ENCODE measurements around the gene PRPF8.
A peak's percentile ranks its signal among the peaks of the same experiment; 100 is the strongest.
"Not testable (repeated sequence)": the region's sequence is repeated elsewhere in the genome, so short reads cannot be mapped to it uniquely, and the experiment has no call there.

PRPF8 gene

DNA sequence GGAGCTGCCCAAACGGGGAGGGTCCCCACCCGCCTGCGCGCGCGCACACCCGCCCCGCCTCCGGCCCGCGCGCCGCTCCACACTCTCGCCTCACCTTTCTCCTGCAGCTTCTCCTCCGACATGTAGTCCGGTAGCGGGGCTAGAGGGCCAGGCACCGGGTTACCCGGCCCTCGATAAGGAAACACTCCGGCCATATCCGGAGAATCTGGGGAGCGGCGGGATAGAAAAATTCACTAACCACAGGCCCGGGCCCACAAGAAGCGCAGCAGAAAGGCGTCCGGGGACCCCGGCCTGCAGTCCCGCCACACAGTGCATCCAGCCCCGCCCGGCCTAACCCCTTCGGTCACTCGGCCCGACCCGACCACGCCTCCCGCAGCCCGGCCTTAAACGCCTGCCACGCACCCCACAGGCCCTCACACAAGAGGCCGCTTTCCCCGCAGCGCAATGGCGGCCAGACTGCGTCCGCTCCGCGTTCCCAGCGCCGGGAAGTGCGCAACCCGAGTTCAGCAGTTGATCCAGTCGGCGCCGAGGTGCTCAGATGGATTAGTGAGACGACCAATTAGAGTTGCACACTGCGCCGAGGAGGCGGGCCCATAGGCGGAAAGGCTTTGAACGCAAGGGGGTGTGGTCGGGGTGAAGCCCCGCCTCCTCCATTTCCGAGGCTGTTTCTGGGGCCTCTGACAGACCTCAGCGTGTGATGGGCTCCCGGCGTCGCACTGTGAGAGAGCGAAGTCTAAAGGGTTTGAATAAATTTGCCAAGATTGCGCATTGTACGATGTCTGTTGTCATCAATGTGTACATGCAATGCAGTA lies at the start of gene PRPF8:
PRPF8 (minus strand) TSS at position 490 of the 812 bp plus-strand sequence; CDS start at position 194, 296 bp downstream.
- peak; percentile 95 for DNase-seq (ENCODE audit: low read depth)

DNA sequence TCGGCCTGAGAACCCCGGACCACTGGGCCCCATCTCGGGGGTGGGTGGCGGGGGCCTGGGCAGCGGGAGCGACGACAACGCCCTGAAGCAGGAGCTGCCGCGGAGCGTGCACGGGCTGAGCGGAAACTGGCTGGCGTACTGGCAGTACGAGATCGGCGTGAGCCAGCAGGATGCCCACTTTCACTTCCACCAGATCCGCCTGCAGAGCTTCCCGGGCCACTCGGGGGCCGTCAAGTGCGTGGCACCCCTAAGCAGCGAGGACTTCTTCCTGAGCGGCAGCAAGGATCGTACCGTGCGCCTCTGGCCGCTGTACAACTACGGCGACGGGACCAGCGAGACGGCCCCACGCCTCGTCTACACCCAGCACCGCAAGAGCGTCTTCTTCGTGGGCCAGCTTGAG lies 49.1 kb upstream of the PRPF8 start:
- DNase-seq (ENCODE audit: low read depth), result no peak

DNA sequence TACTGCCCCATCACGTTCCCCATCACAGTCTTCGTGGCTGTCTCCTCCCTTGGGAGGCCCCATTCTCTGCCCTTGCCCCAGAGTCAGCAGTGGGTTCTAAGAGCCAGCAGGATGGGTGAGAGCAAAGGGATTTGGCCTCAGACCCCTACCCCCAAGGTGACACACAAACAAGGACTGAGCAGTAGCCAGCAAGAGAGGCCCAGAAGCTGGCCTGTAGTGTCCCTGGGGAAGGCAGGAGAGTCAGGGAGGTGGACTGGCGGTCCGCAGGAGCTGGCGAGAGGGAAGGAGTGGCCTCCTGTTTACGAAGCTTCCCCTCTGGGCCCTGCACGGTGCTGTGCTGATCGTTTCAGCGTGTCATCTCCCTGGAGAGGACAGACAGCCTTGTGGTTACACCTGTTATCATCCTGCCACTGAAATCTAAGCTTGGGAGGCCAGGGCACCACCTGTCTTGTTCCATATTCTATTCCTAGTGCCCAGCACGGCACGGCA lies 48.2 kb upstream of the PRPF8 start:
- DNase-seq (ENCODE audit: low read depth), result no peak

DNA sequence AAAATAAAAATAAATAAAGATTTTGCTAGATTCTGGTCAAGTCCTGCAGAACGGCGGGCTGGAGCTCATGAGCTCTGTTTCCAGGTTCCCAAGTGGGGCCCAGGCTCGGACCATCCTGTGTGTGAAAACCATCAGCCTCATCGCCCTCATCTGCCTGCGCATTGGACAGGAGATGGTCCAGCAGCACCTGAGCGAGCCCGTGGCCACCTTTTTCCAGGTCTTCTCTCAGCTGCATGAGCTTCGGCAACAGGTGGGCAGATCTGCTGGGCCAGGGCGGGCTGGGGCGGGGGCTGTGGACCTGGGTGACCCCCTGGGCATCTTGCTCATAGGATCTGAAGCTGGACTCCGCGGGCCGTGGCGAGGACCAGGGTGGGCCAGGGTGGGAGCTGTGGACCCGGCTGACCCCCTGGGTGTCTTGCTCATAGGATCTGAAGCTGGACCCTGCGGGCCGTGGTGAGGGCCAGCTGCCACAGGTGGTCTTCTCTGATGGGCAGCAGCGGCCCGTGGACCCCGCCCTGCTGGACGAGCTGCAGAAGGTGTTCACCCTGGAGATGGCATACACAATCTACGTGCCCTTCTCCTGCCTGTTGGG lies 47.7 kb upstream of the PRPF8 start:
- DNase-seq (ENCODE audit: low read depth), result no peak

DNA sequence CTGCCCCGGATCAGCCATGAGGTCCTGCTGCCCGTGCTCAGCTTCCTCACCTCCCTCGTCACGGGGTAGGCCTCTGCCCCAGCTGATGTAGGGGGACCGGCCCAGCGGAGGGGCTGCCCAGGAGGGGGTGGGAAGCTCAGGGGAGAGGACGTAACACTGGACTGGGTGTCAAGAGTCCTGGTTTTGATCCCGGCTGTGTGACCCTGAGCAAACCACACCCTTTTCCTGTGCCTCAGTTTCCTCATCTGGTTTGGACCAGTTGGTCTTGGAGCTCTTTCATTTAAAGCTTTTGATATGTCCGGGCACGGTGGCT lies 46.5 kb upstream of the PRPF8 start:
- DNase-seq (ENCODE audit: low read depth), result no peak

DNA sequence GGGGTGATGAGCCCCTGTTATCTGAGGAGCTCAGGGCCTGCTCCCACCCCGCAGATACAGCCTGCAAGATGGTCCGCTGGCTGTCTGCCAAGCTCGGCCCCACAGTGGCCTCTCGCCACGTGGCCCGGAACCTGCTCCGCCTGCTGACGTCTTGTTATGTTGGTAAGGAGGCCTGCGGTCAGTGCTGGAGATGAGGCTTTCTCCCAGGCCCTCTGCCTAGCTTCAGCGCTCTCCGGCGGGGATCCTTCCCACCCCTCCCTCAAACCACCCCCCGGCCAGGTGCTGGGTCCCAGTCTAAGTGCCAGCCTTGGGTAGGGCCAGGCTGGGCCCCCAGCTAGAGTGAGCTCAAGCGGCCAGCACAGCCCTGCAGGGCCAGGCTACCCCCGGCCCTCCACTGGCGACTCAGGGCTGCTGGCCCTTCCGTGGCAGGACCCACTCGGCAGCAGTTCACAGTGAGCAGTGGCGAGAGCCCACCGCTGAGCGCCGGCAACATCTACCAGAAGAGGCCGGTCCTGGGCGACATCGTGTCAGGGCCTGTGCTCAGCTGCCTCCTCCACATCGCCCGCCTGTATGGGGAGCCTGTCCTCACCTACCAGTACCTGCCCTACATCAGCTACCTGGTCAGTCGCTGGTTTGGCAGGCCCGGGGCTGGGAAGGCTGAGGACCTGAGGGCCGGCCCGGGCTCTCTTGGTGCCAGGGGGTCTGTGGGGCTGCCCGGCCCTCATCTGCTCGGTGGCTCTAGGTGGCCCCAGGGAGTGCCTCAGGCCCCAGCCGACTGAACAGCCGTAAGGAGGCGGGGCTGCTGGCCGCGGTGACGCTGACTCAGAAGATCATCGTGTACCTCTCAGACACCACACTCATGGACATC lies 45.9 kb upstream of the PRPF8 start:
- DNase-seq (ENCODE audit: low read depth), result no peak

DNA sequence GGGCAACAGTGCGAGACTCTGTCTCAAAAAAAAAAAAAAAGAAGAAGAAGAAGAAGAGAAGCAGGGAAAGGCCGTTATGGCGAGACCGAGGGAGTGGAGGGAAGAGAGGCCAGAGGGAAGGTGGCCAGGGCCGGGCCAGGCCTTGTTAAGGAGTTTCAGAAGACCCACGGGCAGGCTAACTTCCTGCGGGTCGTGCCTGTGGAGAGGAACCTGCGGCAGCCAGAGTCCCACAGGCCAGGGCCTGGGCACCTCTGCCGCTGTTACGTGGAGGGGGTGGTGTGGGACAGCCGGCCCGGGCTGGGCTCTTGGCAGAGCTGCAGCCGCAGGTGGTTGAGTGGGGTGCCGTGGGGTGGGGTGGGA lies 45.3 kb upstream of the PRPF8 start:
- no peak for DNase-seq (ENCODE audit: low read depth)

DNA sequence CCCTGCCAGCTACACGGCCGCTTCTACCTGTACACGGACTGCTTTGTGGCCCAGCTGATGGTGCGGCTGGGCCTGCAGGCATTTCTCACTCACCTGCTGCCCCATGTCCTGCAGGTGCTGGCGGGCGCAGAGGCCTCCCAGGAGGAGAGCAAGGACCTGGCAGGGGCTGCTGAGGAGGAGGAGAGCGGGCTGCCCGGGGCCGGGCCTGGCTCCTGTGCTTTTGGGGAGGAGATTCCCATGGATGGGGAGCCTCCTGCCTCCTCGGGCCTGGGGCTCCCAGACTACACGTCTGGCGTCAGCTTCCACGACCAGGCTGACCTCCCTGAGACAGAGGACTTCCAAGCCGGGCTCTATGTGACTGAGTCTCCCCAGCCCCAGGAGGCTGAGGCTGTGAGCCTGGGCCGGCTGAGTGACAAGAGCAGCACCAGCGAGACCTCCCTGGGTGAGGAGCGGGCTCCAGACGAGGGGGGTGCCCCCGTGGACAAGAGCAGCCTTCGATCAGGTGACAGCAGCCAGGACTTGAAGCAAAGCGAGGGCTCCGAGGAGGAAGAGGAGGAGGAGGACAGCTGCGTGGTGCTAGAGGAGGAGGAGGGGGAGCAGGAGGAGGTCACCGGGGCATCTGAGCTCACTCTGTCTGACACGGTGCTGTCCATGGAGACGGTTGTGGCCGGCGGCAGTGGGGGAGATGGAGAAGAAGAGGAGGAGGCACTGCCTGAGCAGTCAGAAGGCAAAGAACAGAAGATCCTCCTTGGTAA lies 43.4 kb upstream of the PRPF8 start:
- no peak for DNase-seq (ENCODE audit: low read depth)

DNA sequence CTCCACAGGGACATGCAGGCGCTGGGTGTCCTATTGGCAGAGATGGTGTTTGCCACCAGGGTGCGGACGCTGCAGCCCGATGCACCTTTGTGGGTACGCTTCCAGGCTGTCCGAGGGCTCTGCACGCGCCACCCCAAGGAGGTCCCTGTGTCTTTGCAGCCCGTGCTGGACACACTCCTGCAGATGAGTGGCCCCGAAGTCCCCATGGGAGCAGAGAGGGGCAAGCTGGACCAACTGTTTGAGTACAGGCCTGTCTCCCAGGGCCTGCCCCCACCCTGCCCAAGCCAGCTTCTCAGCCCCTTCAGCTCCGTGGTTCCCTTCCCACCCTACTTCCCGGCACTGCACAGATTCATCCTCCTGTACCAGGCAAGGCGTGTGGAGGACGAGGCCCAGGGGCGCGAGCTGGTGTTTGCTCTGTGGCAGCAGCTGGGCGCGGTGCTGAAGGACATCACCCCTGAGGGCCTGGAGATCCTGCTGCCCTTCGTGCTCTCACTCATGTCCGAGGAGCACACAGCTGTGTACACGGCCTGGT lies 42.7 kb upstream of the PRPF8 start:
- no peak for DNase-seq (ENCODE audit: low read depth)

DNA sequence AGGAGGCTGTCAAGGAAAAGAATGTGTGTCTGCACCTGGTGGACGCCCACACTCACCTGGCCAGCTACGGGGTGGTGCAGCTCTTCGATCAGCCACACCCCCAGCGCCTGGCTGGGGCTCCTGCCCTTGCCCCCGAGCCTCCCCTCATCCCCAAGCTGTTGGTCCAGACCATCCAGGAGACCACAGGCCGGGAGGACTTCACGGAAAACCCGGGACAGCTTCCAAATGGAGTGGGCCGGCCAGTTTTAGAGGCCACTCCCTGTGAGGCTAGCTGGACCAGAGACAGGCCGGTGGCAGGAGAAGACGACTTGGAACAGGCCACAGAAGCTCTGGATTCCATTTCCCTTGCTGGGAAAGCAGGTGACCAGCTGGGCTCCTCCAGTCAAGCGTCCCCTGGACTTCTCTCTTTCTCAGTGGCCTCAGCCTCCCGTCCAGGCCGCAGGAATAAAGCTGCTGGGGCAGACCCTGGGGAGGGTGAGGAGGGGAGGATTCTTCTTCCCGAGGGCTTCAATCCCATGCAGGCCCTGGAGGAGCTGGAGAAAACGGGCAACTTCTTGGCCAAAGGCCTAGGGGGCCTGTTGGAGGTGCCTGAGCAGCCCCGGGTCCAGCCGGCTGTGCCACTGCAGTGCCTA lies 42.1 kb upstream of the PRPF8 start:
- DNase-seq (ENCODE audit: low read depth), result no peak

DNA sequence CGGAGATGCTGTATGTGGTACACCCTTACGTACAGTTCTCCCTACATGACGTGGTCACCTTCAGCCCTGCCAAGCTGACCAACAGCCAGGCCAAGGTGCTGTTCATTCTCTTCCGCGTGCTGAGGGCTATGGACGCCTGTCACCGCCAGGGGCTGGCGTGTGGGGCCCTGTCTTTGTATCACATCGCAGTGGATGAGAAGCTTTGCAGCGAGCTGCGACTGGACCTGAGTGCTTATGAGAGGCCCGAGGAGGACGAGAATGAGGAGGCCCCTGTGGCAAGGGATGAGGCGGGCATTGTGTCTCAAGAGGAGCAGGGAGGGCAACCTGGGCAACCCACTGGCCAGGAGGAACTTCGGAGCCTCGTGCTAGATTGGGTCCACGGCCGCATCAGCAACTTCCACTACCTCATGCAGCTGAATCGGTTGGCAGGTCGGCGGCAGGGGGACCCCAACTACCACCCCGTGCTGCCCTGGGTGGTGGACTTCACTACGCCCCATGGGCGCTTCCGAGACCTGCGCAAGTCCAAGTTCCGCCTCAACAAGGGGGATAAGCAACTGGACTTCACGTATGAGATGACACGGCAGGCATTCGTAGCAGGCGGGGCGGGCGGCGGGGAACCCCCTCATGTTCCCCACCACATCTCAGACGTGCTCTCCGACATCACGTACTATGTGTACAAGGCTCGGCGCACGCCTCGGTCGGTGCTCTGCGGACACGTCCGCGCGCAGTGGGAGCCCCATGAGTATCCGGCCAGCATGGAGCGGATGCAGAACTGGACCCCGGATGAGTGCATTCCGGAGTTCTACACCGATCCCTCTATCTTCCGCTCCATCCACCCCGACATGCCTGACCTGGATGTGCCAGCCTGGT lies 41.2 kb upstream of the PRPF8 start:
- DNase-seq (ENCODE audit: low read depth), result no peak

DNA sequence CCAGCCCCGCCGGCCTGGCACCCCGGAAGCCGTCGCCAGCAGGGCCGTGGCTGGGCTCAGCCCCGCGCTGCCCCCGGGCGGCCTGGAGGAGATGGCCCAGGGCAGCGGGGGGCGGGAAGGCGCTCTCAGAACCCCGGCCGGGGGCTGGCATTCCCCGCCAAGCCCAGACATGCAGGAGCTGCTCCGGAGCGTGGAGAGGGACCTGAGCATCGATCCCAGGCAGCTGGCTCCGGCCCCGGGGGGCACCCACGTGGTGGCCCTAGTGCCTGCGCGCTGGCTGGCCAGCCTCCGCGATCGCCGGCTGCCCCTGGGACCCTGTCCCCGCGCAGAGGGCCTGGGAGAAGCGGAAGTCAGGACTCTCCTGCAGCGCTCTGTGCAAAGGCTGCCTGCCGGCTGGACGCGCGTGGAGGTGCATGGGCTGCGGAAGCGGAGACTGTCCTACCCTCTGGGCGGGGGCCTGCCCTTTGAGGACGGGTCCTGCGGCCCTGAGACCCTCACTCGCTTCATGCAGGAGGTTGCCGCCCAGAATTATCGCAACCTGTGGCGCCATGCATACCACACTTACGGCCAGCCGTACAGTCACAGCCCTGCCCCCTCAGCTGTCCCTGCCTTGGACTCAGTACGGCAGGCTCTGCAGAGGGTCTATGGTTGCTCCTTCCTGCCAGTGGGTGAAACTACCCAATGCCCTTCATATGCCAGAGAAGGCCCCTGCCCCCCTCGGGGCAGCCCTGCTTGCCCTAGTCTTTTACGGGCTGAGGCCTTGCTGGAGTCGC lies 40.4 kb upstream of the PRPF8 start:
- no peak for DNase-seq (ENCODE audit: low read depth)

DNA sequence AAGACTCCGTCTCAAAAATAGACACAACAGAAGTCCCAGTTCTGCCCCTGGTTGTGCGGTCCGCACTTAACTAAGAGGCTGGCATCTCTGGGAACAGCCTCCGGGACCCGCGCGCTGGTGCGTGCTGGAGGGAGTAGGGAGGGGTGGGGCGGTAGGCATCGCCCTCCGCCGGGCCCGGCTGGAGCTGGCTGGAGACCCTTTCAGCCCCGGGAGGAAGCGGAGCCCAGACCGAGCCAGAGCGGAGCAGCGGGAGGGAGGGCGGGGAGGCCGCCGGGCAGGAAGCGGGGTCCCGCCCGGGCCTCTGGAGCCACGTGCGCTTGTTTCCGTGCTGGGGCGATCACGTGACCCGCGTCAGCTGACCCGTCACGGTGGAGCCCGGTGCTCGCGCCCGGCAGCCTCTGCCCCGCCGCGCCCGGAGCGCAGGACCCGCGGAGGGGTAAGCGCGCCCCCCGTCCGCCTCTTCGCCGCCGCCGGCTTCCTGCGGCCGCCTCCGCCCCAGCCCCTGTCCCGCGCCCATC lies 39.7 kb upstream of the PRPF8 start, which contains the start of gene WDR81:
WDR81 (plus strand) TSS at position 354 of the 518 bp plus-strand sequence. CDS start 256 bp downstream, outside the sequence.
- DNase-seq (ENCODE audit: low read depth), result peak; percentile 81

DNA sequence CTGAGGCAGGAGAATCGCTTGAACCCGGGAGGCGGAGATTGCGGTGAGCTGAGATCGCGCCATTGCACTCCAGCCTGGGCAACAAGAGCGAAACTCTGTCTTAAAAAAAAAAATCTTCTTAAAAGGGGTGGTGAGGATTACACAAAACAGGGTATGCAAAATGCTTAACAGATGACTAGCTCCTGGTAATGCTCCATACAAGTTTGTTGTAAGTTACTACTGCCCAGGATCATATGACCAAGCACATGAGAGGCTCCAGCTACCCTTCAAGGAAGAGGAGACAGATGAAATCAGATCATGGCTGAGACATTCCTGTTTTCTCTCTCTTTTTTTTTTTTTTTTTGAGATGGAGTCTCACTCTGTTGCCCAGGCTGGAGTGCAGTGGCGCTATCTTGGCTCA lies 37.4 kb upstream of the PRPF8 start:
- DNase-seq (ENCODE audit: low read depth), result not testable (repeated sequence)

DNA sequence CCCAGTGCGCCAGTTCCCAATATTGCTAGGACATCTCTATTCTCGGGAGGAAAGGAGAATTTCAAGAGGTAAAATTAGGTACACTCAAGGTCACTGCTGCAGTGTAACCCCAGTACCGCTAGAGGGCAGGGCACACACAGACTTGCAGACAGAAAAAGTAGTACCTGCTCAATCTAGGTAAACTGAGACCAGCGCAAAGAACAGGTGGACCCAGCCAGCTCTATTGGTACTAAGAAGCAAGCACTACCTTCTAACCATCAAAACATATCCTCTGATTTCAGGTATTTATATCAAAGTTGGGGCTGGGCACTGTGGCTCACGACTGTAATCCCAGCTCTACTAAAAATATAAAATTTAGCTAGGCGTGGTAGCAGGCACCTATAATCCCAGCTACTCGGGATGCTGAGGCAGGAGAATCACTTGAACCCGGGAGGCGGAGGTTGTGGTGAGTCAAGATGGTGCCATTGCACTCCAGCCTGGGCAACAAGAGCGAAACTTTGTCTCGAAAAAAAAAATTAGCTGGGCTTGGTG lies 36.3 kb upstream of the PRPF8 start:
- peak; percentile 53 for DNase-seq (ENCODE audit: low read depth)

DNA sequence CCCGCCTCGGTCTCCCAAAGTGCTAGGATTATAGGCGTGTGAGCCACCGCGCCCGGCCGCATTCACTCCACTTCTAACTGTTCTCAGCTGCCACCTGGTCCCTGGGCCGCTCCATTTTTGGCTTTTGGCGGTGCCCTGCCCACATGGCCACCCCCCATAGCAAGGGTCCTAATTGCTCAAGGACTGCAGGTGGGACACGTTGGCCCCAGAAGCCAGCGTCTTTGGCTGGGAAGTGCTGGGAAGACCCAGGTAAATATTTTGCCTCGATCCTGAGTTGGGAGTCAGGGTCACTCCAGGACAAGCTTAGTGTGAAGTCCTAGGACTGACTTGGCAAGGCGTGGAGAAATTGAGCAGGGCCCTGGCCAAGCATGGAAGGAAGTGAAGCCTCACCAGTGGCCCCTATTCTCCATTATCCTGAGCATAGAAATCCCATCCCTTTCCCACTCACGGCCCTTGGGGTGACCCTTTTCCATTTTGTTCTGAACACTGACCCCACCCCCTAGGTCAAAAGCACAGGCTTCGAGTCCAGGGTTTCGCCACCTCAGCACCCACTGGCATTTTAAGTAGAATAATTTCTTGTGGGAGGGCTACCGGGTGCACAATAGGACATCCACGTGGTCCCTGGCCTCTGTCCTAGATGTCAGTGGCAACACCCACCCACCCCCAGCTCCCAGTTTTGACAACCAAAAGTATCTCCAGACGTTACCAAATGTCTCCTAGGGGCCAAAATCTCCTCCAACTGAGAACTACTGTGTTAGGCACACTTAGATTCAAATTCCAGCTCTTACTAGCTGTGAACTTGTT lies 33.9 kb upstream of the PRPF8 start:
- no peak for DNase-seq (ENCODE audit: low read depth)

DNA sequence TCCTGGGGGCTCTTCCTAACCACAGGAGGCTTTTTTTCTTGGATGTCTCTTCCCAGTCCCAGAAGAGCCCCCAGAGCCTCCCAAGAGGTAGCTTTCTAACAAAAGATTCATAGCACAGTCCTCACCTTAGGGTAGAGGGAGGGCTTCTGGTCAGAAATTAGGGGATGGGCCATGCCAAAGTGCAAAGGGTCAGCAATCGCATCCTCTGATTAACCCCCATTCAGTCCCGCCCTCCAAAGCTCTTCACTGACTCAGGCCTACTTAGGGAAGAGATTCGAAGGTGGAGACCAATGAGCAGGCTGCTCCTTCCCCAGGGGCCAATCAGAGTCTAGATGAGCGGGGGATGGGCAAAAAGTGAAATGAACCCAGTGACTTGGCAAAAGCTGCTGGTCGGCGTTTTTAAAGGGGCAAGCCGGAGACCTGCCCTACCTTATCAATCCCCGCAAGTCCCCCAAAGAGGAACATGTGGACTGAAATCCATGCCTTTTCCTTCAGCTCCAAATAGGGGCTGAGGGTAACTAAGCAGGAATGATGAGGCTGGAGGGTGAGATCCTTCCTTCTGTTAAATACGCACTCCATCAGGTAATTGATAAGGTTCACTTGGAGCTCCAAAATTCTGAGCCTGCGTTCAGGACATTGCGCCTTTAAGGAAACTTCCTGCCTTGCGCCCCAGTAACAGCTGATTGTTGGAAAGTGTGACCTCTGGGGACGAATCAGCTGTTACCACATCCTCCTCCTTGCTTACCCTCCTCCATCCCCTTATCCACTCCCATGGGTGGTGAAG lies 32.4 kb upstream of the PRPF8 start:
- peak; percentile 65 for DNase-seq (ENCODE audit: low read depth)

Data from activated T-helper 1 cell treated with Interleukin-2 at 50 U/mL for 16 hours (primary cell).